Astrocyte of the cerebellum (primary cell): ENCODE measurements around the gene VTI1A.

Experiments
- DNase-seq: peaks from one replicate; pipeline ENCODE4 v3.0.0-alpha.2; 2011; ENCODE audit warnings: low read depth
- H3K4me3 ChIP-seq: 2 replicates; pipeline ENCODE4 v1.5.1; 2011; ENCODE audit warnings: mild to moderate bottlenecking, low read depth, low read length, moderate library complexity
- in situ Hi-C: cut with HindIII; loops from 2 replicates; pipeline ENCODE4 v1.10.0; 2017; ENCODE audit warnings: low sequenced_read_pairs
- TF ChIP-seq, protein P1 (sequence below): IDR thresholded peaks from 2 replicates; pipeline ENCODE4 v1.5.1; 2012; ENCODE audit warnings: low read length, low read depth, moderate library complexity, mild to moderate bottlenecking; ENCODE audit errors: missing control alignments

Gene VTI1A

GRCh38 chr10:112593023-112593422, 146.0 kb downstream of the VTI1A start:
- TF ChIP-seq, protein P1, sequence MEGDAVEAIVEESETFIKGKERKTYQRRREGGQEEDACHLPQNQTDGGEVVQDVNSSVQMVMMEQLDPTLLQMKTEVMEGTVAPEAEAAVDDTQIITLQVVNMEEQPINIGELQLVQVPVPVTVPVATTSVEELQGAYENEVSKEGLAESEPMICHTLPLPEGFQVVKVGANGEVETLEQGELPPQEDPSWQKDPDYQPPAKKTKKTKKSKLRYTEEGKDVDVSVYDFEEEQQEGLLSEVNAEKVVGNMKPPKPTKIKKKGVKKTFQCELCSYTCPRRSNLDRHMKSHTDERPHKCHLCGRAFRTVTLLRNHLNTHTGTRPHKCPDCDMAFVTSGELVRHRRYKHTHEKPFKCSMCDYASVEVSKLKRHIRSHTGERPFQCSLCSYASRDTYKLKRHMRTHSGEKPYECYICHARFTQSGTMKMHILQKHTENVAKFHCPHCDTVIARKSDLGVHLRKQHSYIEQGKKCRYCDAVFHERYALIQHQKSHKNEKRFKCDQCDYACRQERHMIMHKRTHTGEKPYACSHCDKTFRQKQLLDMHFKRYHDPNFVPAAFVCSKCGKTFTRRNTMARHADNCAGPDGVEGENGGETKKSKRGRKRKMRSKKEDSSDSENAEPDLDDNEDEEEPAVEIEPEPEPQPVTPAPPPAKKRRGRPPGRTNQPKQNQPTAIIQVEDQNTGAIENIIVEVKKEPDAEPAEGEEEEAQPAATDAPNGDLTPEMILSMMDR = no peak
- no peak overlapping the region for H3K4me3 ChIP-seq
- in situ Hi-C loops = no loop called here
- DNase-seq = no peak

GRCh38 chr10:112601214-112602090, 154.4 kb downstream of the VTI1A start:
- in situ Hi-C loops = no loop called here
- no peak overlapping the region for H3K4me3 ChIP-seq
- no peak for DNase-seq
- TF ChIP-seq, protein P1 = no peak

GRCh38 chr10:112603062-112603461, 156.0 kb downstream of the VTI1A start:
- TF ChIP-seq, protein P1 = no peak
- in situ Hi-C loops = no loop called here
- DNase-seq = no peak
- no peak overlapping the region for H3K4me3 ChIP-seq

- in situ Hi-C loops = no loop called here
Measured at GRCh38 chr10:112605063-112605462, 158.0 kb downstream of the VTI1A start.

DNA sequence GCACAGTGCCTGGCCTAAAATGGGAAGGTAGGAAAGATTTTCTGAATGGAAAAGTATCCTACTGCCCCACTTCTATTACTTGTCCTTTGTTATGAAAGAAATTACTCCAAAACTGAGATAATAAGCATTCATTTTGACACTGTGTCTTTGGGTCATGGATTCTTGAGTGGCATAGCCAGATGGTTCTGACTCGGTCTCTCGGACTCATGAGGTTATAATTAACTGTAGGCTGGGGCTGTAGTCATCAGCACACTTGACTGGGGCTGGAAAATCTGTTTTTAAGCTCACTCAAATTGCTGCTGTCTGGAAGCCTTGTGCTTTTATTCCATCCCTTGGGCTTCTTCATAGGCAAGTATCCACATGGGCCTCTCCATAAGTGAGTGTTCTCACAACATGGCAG, 160.5 kb downstream of the VTI1A start:
- no peak for DNase-seq
- TF ChIP-seq, protein P1 = no peak
- H3K4me3 ChIP-seq = no peak overlapping the region
- in situ Hi-C loops = no loop called here

More at GRCh38 chr10:112605063-112605462, 158.0 kb downstream of the VTI1A start:
- H3K4me3 ChIP-seq = no peak overlapping the region
- TF ChIP-seq, protein P1 = no peak
- no peak for DNase-seq

- H3K4me3 ChIP-seq = no peak overlapping the region
- TF ChIP-seq, protein P1 = no peak
- no peak for DNase-seq
- in situ Hi-C loops = no loop called here
Measured at GRCh38 chr10:112613620-112614019, 166.6 kb downstream of the VTI1A start.
